K562 (cell line): ENCODE measurements around the gene RPS19BP1. TPM values are rescaled to one million over a fixed set of nuclear protein-coding genes. Genes with fewer than 3 reads are reported as not detected.
A peak's percentile ranks its signal among the peaks of the same experiment; 100 is the strongest.

Experiments used
- ATAC-seq: fragments of 200-7000 bp; cut with Tn5 transposase; 3 replicates; pipeline ENCODE4 v1.9.1; 2020; ENCODE audit warnings: moderate library complexity
- BruUV-seq: library from RNA; stranded (reverse); fragments of 400-500 nt; replicated peaks from 2 replicates; lab custom pipeline; 2021; lab: Mats Ljungman, UMichigan
- CTCF ChIA-PET: fragments of 300-600 bp; formaldehyde crosslinking; extraction: SDS; loops from one replicate; lab custom pipeline; 2021; ENCODE audit warnings: low intra/inter-chr PET ratio; lab: Yijun Ruan, JAX
- POLR2A ChIA-PET: fragments of 300-600, 350-650 bp; sonication (Branson Sonifier 250); formaldehyde crosslinking; extraction: SDS; loops from one replicate; lab custom pipeline; 2021; ENCODE audit warnings: antibody characterized with exemption, inconsistent platforms; lab: Yijun Ruan, JAX
- DNase-seq, 4 experiments: peaks; one replicate each; pipeline versions ENCODE4 v3.0.0 to v3.0.0-alpha.2; 2011 to 2018; ENCODE audit warnings: low spot score in 3 of 4, mixed read lengths in 3 of 4; ENCODE audit errors: extremely low read depth in 1 of 4
- FAIRE-seq: peaks from 2 replicates; lab custom pipeline; 2011; peaks lifted over from hg19 to GRCh38; lab: Jason Lieb, UNC
- H2AFZ ChIP-seq: 2 replicates; pipeline ENCODE4 v1.6.0; 2011; ENCODE audit warnings: low read depth, low read length, control low read depth, inconsistent platforms
- H3K27ac ChIP-seq: fragments of 200-600 bp; 3 replicates; pipeline ENCODE4 v1.8.0; 2011; ENCODE audit warnings: low read depth, mild to moderate bottlenecking, control low read depth, inconsistent platforms, low read length, moderate library complexity, mixed read lengths; ENCODE audit errors: extremely low read depth
- H3K27me3 ChIP-seq, 2 experiments: fragments of 300-600 bp in 1 of 2; 2 replicates in 1 of 2; 3 replicates in 1 of 2; pipeline versions ENCODE4 v1.6.0 to v1.8.0; 2011; ENCODE audit warnings: inconsistent platforms in 2 of 2, low read length in 2 of 2, mild to moderate bottlenecking in 1 of 2, mixed read lengths in 1 of 2, moderate library complexity in 1 of 2; ENCODE audit not compliant: control insufficient read depth in 2 of 2, insufficient read depth in 2 of 2
- H3K36me3 ChIP-seq: fragments of 300-600 bp; 3 replicates; pipeline ENCODE4 v1.8.0; 2011; ENCODE audit warnings: mild to moderate bottlenecking, low read length, inconsistent platforms; ENCODE audit not compliant: control insufficient read depth, insufficient read depth
- H3K4me1 ChIP-seq, 2 experiments: fragments of 200-600 bp in 1 of 2; replicated peaks in 1 of 2; 2 replicates in 1 of 2; 3 replicates in 1 of 2; pipeline versions ENCODE4 v1.5.1 to v1.8.0; 2011; ENCODE audit warnings: inconsistent platforms in 2 of 2, low read length in 2 of 2, mild to moderate bottlenecking in 1 of 2, mixed read lengths in 1 of 2, moderate library complexity in 1 of 2; ENCODE audit not compliant: control insufficient read depth in 2 of 2, insufficient read depth in 2 of 2
- H3K4me2 ChIP-seq: 2 replicates; pipeline ENCODE4 v1.6.1; 2011; ENCODE audit warnings: low read length, control low read depth, inconsistent platforms, mixed read lengths; ENCODE audit not compliant: insufficient read depth
- H3K4me3 ChIP-seq: fragments of 200-600 bp; sonication (generic), shearing (Covaris generic); 2 replicates; pipeline ENCODE4 v1.5.1; 2016; ENCODE audit warnings: control low read depth, inconsistent platforms
- H3K79me2 ChIP-seq: fragments of 200-600 bp; 3 replicates; pipeline ENCODE4 v1.8.0; 2011; ENCODE audit warnings: low read length, inconsistent platforms; ENCODE audit not compliant: control insufficient read depth, insufficient read depth
- H3K9ac ChIP-seq, 2 experiments: 2 replicates each; pipeline versions ENCODE4 v1.6.0 to v1.6.1; 2011; ENCODE audit warnings: low read depth in 2 of 2, low read length in 2 of 2, control low read depth in 1 of 2, inconsistent platforms in 1 of 2, mild to moderate bottlenecking in 1 of 2, mixed read lengths in 1 of 2; ENCODE audit not compliant: insufficient read depth in 1 of 2
- H3K9me1 ChIP-seq: one replicate; pipeline ENCODE4 v1.6.0; 2011; ENCODE audit warnings: inconsistent platforms, mild to moderate bottlenecking, low read length, moderate library complexity; ENCODE audit not compliant: control insufficient read depth, insufficient read depth
- H3K9me3 ChIP-seq: replicated peaks from 2 replicates; pipeline ENCODE4 v1.5.1; 2011; ENCODE audit warnings: low read depth, low read length, inconsistent platforms; ENCODE audit not compliant: control insufficient read depth, insufficient read depth
- H4K20me1 ChIP-seq: replicated peaks from 2 replicates; pipeline ENCODE4 v1.6.1; 2011; ENCODE audit warnings: low read length, inconsistent platforms, mixed read lengths; ENCODE audit not compliant: control insufficient read depth, insufficient read depth
- ADNP ChIP-seq: fragments of 200-800 bp; sonication (Bioruptor generic); IDR thresholded peaks from 2 replicates; pipeline ENCODE4 v1.6.1; 2016; ENCODE audit warnings: missing genetic modification characterization, missing compliant biosample characterization
- HDAC2 ChIP-seq: fragments of 450-650 bp; IDR thresholded peaks from 2 replicates; pipeline ENCODE4 v1.6.1; 2016; ENCODE audit warnings: mild to moderate bottlenecking
- HMG20A ChIP-seq: fragments of 450-650 bp; formaldehyde crosslinking; conservative IDR thresholded peaks from 2 replicates; pipeline ENCODE4 v1.4.0; 2020; ENCODE audit warnings: mild to moderate bottlenecking, mixed read lengths
- KDM1A ChIP-seq, 2 experiments: fragments of 450-650 bp; IDR thresholded peaks; 2 replicates each; pipeline ENCODE4 v1.6.1; 2016; ENCODE audit warnings: mild to moderate bottlenecking in 2 of 2
- KHSRP ChIP-seq: fragments of 450-650 bp; IDR thresholded peaks from 2 replicates; pipeline ENCODE4 v1.6.1; 2017
- LARP7 ChIP-seq: fragments of 450-650 bp; IDR thresholded peaks from 2 replicates; pipeline ENCODE4 v1.6.1; 2016
- NCOA4 ChIP-seq: fragments of 450-650 bp; IDR thresholded peaks from 2 replicates; pipeline ENCODE4 v1.6.1; 2018; ENCODE audit warnings: mild to moderate bottlenecking; ENCODE audit not compliant: partially characterized antibody
- NFE2 ChIP-seq: IDR thresholded peaks from 2 replicates; pipeline ENCODE4 v1.6.1; 2014; ENCODE audit warnings: antibody characterized with exemption, low read depth
- NFYB ChIP-seq: IDR thresholded peaks from 2 replicates; pipeline ENCODE4 v1.6.1; 2011; ENCODE audit warnings: mild to moderate bottlenecking, moderate library complexity; ENCODE audit not compliant: insufficient read length; ENCODE audit errors: extremely low read depth
- PCBP1 ChIP-seq: fragments of 200-400 bp; formaldehyde crosslinking; IDR thresholded peaks from 2 replicates; pipeline ENCODE4 v1.6.1; 2018; ENCODE audit warnings: mild to moderate bottlenecking, low read depth, low read length; ENCODE audit not compliant: poor library complexity, severe bottlenecking
- POLR2G ChIP-seq: fragments of 200-400 bp; formaldehyde crosslinking; IDR thresholded peaks from 2 replicates; pipeline ENCODE4 v1.6.1; 2017; ENCODE audit warnings: low read depth, mild to moderate bottlenecking, antibody characterized with exemption, low read length, moderate library complexity
- RB1 ChIP-seq: fragments of 450-650 bp; IDR thresholded peaks from 2 replicates; pipeline ENCODE4 v1.6.1; 2017; ENCODE audit warnings: low read depth, mild to moderate bottlenecking
- RBM25 ChIP-seq: fragments of 200-400 bp; formaldehyde crosslinking; IDR thresholded peaks from 2 replicates; pipeline ENCODE4 v1.6.1; 2018; ENCODE audit warnings: low read length, low read depth, moderate library complexity; ENCODE audit not compliant: severe bottlenecking
- ZC3H8 ChIP-seq: fragments of 450-650 bp; IDR thresholded peaks from 2 replicates; pipeline ENCODE4 v1.6.1; 2017
- ZNF12 ChIP-seq: sonication (generic); formaldehyde crosslinking; IDR thresholded peaks from 2 replicates; pipeline ENCODE4 v1.4.0; 2020; ENCODE audit warnings: mild to moderate bottlenecking, missing genetic modification reagents
- ZNF133 ChIP-seq: fragments of 250-450 bp; sonication (Bioruptor Pico); IDR thresholded peaks from 2 replicates; pipeline ENCODE4 v1.4.0; 2020; ENCODE audit warnings: mild to moderate bottlenecking
- ZNF3 ChIP-seq: fragments of 250-450 bp; sonication (Bioruptor Pico); IDR thresholded peaks from 2 replicates; pipeline ENCODE4 v1.5.0; 2021; ENCODE audit warnings: mild to moderate bottlenecking, moderate library complexity
- ZNF780A ChIP-seq: fragments of 250-450 bp; sonication (Bioruptor Pico); IDR thresholded peaks from 2 replicates; pipeline ENCODE4 v1.5.0; 2021; ENCODE audit warnings: mild to moderate bottlenecking
- whole genome bisulfite sequencing: fragments of 100-300 bp; shearing (Covaris generic); methylation state at CpG from one replicate; pipeline ENCODE4 v1.1.6; 2016; ENCODE audit warnings: low coverage, mixed read lengths; ENCODE audit not compliant: insufficient coverage; ENCODE audit errors: missing lambda C conversion rate; 5-methylcytosine and 5-hydroxymethylcytosine counted together
- in situ Hi-C: fragments of 300-500 bp; cut with MboI; formaldehyde crosslinking; loops from 4 replicates; pipeline ENCODE4 v1.15.0; 2018; ENCODE audit warnings: inconsistent platforms, mixed read lengths
- intact Hi-C: fragments of 100-400 bp; cut with micrococcal nuclease; formaldehyde crosslinking; loops from 2 replicates; pipeline ENCODE4 v1.14.2; 2022
- polyA plus RNA-seq, 8 experiments: library from polyadenylated mRNA; depleted of rRNA in 4 of 8; stranded (reverse) in 5 of 8; unstranded in 3 of 8; fragments of >200 nt; fragmentation: Nextera tagmentation in 2 of 8; fragmentation: Illumina TruSeq in 1 of 8; extraction: Ambion mirVana in 2 of 8; extraction: Trizol in 1 of 8; gene quantifications; 2 replicates each; pipeline versions ENCODE4 v1.2.1 to v1.2.3, GENCODE V29; 2011 to 2014; ENCODE audit warnings: inconsistent platforms in 1 of 8, missing spikeins in 1 of 8
- total RNA-seq, 7 experiments: library from RNA; depleted of rRNA in 6 of 7; stranded (reverse); fragments of >200 nt in 6 of 7; fragmentation: Illumina TruSeq in 2 of 7; extraction: Trizol in 2 of 7; gene quantifications; 2 replicates each; pipeline versions ENCODE4 v1.2.1 to v1.2.3, GENCODE V29; 2011 to 2021; ENCODE audit warnings: low replicate concordance in 1 of 7
- TF ChIP-seq, protein P1 (sequence below): sonication (generic); formaldehyde crosslinking; IDR thresholded peaks from 2 replicates; pipeline ENCODE4 v1.8.0; 2023; ENCODE audit warnings: mild to moderate bottlenecking, missing genetic modification reagents
- TF ChIP-seq, protein P2 (sequence below): sonication (generic); formaldehyde crosslinking; IDR thresholded peaks from 2 replicates; pipeline ENCODE4 v1.9.0; 2022; ENCODE audit warnings: mild to moderate bottlenecking, missing genetic modification reagents

RPS19BP1 gene
- total and polyA plus RNA-seq, 9 of the 15 experiments (the other 6 are each of a cell fraction or from before 2014, with no cell fraction given) = 3.0 to 223 (median 84.3) TPM

DNA sequence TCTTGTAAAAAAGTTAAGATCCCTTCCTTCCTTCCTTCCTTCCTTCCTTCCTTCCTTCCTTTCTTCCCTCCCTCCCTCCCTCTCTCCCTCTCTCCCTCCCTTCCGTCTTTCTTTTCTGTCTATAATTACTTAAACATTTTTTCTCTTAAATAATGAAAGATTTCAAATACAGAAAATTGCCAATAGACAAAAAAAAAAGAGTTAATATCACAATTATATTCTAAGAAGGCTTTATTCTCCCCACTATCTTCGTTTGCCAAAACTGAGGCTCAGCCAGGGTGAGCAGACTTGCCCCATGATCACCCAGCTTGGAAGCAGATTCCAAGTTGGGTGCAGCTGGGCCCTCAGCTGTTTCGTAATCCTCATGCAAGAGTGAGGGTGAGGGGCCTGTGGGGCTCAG lies 37.7 kb upstream of the RPS19BP1 start (continued):
- TF ChIP-seq, protein P1, sequence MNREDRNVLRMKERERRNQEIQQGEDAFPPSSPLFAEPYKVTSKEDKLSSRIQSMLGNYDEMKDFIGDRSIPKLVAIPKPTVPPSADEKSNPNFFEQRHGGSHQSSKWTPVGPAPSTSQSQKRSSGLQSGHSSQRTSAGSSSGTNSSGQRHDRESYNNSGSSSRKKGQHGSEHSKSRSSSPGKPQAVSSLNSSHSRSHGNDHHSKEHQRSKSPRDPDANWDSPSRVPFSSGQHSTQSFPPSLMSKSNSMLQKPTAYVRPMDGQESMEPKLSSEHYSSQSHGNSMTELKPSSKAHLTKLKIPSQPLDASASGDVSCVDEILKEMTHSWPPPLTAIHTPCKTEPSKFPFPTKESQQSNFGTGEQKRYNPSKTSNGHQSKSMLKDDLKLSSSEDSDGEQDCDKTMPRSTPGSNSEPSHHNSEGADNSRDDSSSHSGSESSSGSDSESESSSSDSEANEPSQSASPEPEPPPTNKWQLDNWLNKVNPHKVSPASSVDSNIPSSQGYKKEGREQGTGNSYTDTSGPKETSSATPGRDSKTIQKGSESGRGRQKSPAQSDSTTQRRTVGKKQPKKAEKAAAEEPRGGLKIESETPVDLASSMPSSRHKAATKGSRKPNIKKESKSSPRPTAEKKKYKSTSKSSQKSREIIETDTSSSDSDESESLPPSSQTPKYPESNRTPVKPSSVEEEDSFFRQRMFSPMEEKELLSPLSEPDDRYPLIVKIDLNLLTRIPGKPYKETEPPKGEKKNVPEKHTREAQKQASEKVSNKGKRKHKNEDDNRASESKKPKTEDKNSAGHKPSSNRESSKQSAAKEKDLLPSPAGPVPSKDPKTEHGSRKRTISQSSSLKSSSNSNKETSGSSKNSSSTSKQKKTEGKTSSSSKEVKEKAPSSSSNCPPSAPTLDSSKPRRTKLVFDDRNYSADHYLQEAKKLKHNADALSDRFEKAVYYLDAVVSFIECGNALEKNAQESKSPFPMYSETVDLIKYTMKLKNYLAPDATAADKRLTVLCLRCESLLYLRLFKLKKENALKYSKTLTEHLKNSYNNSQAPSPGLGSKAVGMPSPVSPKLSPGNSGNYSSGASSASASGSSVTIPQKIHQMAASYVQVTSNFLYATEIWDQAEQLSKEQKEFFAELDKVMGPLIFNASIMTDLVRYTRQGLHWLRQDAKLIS (CRISPR knock-in tag) = no peak
- no peak for TF ChIP-seq ZNF780A (CRISPR knock-in tag)
- TF ChIP-seq LARP7 = no peak
- no peak for TF ChIP-seq KHSRP
- no peak for TF ChIP-seq HMG20A (CRISPR knock-in tag)
- TF ChIP-seq NFE2 = no peak
- no peak for TF ChIP-seq PCBP1
- TF ChIP-seq, all 486 proteins: peak for 0

DNA sequence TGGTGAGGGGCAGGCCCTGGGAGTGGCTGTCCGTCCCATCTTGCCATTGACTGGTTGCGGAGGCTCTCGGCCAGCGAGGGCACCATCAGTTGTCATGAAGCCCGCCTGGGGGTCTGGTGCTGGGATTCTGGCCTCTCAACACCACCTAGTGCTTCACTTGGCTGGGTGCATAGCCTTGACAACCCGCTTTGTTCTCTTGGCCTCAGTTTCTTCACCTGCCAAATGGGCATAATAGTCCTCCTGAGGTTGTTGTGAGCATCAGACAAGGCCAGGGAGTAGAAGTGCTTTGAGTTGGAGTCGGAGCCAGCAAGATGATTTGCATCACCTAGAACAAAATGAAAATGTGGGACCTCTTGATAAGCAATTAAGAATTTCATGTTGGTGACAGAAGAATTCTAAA lies 36.5 kb upstream of the RPS19BP1 start:
- no peaks in the 10 kb centered on the region for H3K9me1 ChIP-seq
- ChIA-PET CTCF (no interaction called here), POLR2A (no interaction called here)
- FAIRE-seq = no peak
- no peak overlapping the region for H3K4me3 ChIP-seq
- BruUV-seq = no TSS peak
- in situ Hi-C loops = no loop called here
- WGBS = 75% methylated on average over 5 of the region's 7 CpGs
- intact Hi-C loops = no loop called here
- ATAC-seq = no peak
- no peak overlapping the region for H2AFZ ChIP-seq
- H3K27me3 ChIP-seq = no peaks in the 10 kb centered on the region
- no peaks in the 10 kb centered on the region for H3K79me2 ChIP-seq
- no peaks in the 10 kb centered on the region for H3K9me3 ChIP-seq
- no peaks in the 10 kb centered on the region for H4K20me1 ChIP-seq
- no peak overlapping the region for H3K9ac ChIP-seq
- no peak overlapping the region for H3K27ac ChIP-seq
- no peak for DNase-seq
- H3K4me1 ChIP-seq = peaks cover 0 to 31% of the 10 kb centered on the region in 2 experiments; a peak in 3 of 5 replicates
- no peak overlapping the region for H3K4me2 ChIP-seq
- H3K36me3 ChIP-seq = no peaks in the 10 kb centered on the region
- TF ChIP-seq RBM25 = peak; percentile 87
- TF ChIP-seq HDAC2 = 0 out of 2 replicates have a peak, but pooled peaks have one; percentile 29
- TF ChIP-seq NFYB = no peak
- no peak for TF ChIP-seq POLR2G
- TF ChIP-seq ZNF133 (CRISPR knock-in tag) = no peak
- TF ChIP-seq, protein P2, sequence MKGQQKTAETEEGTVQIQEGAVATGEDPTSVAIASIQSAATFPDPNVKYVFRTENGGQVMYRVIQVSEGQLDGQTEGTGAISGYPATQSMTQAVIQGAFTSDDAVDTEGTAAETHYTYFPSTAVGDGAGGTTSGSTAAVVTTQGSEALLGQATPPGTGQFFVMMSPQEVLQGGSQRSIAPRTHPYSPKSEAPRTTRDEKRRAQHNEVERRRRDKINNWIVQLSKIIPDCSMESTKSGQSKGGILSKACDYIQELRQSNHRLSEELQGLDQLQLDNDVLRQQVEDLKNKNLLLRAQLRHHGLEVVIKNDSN = no peak
- no peak for TF ChIP-seq ZNF3 (CRISPR knock-in tag)
- TF ChIP-seq ZNF12 (CRISPR knock-in tag) = no peak
- TF ChIP-seq KDM1A (IDR thresholded peaks at IDR 0.05) = peak; percentile 27 to 38; a peak in 2 of 4 replicates
- TF ChIP-seq ADNP = peak; percentile 77
- TF ChIP-seq RB1 = no peak
- TF ChIP-seq NCOA4 = no peak
- TF ChIP-seq ZC3H8 = no peak
